Fibroblast of upper back skin (primary cell): ENCODE data around the gene GABPA.
"Not testable (repeated sequence)": the region's sequence is repeated elsewhere in the genome, so short reads cannot be mapped to it uniquely, and the experiment has no call there.

Experiments
- DNase-seq: peaks from one replicate; pipeline ENCODE4 v3.0.0-alpha.2; 2013

The GABPA gene

GRCh38 chr21:25734904-25735645, at the start of gene GABPA, which contains the start of gene ATP5PF:
TSS of gene GABPA (plus strand) at chr21:25734972. CDS start at chr21:25741599, 6,627 bp downstream.
TSS of gene ATP5PF (minus strand) at chr21:25734904. CDS start at chr21:25729794, 5,110 bp downstream.
- DNase-seq: peak; percentile 99

DNA sequence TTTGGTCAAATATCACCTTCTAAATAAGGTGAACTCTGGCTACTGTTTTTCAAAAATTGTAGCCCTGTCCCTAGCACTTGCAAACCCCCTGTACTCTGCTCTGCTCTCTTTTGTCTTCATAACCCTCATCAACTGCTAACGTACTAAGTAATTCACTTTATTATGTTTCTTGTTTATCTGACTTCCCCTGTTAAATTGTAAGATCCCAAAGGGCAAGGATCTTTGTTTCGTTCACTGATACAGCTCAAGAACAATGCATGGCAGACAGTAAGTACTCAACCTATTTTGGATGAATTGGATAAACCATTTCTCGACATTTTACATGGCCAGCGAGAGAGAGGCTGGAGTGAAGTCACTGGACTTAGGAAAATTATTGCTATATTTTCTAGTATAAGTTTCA, 47.0 kb upstream of the GABPA start:
- DNase-seq: no peak

DNA sequence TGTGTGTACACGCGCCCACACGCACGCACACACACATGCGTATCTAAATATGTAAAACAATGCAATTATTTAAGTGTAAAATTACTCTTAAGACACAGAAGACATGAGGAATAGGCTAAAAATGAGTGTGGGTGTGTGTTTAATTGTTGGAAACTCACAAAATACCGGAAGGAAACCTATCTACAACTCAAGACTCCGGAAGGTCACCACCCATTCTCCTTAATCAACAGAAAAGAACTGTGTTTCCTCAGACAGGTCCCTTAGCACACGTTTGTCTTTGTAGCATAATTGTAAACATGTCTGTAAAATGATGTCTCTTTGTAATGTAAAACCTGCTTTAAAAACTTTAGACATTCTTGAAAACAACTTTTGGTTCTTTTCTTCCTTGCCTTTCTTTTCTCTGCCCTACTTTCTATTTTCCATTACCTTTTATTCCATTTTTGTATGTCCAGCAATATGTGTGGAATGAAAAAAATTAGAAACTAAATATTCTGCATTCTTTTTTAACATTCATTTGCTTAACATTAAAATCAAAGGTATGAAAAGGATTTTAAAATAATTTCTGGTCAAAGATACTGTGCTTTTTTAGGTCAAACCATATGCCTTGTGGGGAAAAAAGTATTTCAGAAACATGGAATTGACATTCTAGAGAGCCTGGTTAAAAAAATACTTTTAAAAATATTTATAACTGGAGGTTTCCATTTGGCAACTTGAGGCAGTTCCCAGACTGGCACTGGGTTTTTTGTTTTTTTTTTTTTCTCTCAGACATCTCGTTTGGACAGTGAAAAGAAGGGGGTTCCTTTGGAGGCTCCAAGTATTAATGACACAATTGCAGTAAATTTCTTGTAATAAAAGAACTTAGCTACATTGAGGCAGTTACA, 46.3 kb upstream of the GABPA start:
- DNase-seq: peak; percentile 17

GRCh38 chr21:25689226-25689625, 45.5 kb upstream of the GABPA start:
- DNase-seq: peak; percentile 7

DNA sequence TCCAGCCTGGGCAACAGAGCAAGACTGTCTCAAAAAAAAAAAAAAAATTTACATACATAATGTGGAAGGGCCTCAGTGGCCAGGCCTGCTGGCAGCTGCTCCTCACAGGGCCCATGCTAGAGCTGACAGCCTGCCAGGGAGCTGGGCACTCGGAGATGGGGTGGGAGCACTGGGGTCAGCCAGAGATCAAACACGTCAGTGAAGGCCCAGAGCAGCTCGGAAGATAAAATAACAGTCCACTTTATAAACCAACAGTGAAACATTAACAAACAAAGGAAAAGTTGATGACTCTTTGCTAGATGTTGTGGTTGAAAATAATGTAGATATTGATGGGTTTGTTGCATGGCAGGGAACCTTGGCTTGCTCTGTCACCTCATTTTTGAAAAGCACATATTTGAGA, 42.8 kb upstream of the GABPA start:
- no peak for DNase-seq

DNA sequence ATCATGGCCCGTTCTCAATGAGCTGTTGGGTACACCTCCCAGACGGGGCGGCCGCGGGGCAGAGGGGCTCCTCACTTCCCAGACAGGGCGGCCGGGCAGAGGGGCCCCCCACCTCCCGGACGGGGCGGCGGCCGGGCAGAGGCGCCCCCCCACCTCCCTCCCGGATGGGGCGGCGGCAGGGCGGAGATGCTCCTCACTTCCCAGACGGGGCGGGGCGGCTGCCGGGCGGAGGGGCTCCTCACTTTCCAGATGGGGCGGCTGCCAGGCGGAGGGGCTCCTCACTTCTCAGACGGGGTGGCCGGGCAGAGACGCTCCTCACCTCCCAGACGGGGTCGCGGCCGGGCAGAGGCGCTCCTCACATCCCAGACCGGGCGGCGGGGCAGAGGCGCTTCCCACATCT, 39.3 kb upstream of the GABPA start:
- DNase-seq: not testable (repeated sequence)

DNA sequence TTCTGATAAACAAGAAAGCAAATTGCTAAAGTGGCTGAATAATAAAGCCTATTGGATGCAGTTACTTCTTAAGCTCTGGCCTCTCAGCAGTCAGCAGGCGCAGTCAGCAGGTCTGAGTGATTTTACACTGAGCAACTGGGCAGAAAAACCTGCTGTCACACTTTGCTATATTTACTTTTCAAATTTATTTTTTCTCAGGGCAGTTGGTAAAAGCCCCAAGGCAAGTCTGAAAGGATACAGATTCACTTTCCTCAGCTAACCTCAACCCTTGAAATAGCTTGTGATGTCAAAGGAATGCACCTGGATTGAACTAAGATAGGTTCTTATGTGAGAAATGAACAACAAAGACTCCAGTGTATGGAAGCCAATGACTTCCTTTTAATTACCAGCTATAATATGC, 34.0 kb upstream of the GABPA start:
- DNase-seq: no peak

DNA sequence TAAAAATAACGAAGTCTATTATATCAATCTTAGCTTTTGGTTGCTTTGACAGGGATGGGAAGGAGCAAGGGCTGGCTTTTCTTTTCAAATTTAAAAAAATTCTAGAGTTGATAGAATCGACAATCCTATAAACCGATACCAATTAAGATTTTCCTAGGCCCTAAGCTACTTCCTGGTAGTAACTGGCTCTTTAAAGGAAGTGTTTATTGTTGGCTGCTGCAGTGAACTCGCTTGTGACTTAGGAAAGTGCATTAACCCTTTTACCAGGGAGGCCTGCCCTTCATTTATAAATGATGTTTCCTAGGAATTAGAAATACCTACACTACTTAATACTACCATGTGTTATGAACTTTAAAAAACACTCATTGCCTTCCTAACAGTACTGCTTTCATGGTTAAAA, 33.2 kb upstream of the GABPA start:
- DNase-seq: no peak

DNA sequence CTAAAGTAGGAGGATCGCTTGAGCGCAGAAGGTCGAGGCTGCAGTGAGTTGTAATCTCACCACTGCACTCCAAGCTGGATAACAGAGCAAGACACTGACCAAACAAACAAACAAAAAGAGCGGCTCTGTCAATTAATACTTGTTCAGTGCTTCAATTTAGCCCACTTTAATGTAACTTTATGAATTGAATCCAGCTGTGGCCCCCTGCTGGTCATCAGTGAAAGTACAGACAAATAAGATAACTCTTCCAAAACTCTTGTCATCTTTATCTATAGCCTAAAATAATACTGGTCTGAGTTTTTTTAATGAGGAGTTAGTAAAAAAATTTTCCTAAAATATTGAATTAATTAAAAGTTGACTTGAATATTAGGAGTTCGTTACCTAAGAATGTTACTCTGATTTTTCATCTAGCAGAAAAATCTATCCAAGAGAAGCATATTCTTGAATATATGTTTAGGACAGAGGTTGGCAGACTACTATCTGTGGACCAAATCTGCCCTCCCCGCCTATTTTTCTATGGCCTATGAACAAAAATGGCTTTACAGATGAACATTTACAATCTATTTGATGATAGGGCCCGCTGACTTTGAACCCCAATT, 26.2 kb upstream of the GABPA start:
- peak; percentile 44 for DNase-seq

- no peak for DNase-seq
Measured at GRCh38 chr21:25709684-25710265, 25.0 kb upstream of the GABPA start.

DNA sequence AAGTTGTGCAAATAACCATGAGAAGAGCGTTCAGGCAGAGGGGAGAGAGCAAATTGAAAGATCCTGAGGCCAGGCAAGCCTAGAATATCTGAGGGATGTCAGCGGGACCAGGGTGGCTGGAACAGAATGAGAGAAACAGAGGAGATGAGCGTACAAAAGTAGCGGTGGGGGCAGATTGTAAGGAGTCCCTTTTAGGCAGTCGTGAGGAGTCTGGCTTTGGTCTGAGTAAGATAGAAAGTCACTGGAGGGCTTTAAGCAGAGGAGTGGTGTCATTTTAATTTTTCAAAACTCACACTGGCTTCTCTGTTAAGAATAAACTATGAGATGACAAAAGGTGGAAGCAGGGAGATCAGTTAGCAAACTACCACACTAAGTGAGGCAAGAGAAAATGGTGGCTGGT, 24.2 kb upstream of the GABPA start:
- no peak for DNase-seq

DNA sequence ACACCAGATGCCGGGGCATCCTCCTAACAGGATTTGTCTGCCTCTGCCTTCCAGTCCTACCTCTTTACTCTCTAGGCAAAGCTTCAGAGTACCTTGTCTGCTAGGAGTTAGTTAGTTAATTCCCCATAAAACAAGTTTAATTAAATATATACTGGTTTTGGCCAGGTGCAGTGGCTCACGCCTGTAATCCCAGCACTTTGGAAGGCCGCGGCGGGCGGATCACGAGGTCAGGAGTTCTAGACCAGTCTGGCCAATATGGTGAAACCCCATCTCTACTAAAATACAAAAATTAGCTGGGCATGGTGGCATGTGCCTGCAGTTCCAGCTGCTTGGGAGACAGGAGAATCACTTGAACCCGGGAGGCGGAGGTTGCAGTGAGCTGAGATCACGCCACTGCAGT, 20.7 kb upstream of the GABPA start:
- not testable (repeated sequence) for DNase-seq

DNA sequence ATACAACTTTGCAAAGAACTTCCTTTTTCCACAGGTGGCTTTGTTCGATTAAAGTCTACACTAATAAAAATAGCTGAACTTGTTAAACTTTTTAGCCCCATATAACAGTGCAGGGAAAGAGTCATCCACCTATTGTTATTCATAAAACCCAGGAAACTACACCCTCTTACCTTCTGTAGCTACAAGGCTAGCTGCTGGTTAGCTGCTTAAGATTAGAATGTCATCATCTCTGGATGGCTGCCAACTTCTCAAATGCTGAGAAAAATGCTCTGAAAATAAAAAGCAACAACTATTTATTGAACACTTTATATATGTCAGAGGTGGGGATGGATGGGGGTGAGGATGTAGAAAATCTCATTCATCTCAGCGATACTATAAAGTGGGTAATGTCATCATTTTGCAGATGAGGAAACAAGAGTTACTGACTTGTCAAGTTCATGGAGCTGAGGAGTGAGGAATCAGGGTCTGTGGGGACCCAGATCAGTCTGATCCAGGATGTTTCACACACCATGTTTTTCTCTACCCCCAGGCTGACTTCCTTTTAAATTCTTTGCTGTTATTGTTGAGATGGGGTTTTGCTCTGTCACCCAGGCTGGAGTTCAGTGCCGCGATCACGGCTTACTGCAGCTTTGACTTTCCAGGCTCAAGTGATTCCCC, 17.2 kb upstream of the GABPA start:
- peak; percentile 25 for DNase-seq

DNA sequence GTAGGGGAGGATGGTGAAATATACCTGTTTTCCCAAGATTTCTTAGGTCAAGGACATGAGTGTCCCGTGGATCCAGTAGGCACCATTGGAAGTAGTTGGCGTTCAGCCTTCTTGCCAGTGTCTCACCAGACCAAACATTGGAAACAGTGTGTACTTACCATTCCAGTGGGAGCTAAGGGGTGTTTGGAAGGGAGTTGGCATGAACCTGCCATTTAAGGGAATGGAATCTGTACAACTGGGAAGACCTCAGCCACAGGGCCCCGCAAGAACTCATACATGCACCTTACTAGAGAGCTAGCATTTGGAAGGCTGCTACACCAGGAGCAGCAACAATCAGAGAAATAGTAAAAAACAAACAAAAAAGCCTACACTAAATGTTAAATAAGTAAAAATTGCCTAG, 12.8 kb upstream of the GABPA start:
- DNase-seq: no peak

GRCh38 chr21:25722631-25723030, 12.1 kb upstream of the GABPA start:
- DNase-seq: no peak

DNA sequence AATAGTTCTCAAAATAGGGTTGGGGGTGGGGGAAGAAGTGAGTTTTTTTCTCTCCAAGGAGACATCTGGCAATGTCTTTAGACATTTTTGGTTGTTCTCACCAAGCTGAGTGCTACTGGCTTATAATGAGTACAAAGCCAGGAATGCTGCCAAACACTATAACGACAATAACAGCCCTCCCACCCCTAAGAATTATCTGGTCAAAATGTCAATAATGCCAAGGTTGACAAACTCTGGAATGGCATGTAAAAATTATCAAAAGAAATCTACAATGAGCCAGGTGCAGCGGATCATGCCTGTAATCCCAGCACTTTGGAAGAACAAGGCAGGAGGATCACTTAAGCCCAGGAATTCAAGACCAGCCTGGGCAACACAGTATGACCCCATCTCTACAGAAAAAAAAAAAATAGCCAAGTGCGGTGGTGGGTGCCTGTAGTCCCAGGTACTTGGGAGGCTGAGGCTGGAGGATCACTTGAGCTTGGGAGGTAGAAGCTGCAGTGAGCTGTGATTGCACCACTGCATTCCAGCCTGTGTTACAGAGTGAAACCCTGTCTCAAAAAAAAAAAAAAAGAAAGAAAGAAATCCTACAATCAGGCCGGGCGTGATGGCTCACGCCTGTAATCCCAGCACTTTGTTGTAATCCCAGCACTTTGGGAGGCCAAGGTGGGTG, 2.5 kb upstream of the GABPA start:
- DNase-seq: no peak

DNA sequence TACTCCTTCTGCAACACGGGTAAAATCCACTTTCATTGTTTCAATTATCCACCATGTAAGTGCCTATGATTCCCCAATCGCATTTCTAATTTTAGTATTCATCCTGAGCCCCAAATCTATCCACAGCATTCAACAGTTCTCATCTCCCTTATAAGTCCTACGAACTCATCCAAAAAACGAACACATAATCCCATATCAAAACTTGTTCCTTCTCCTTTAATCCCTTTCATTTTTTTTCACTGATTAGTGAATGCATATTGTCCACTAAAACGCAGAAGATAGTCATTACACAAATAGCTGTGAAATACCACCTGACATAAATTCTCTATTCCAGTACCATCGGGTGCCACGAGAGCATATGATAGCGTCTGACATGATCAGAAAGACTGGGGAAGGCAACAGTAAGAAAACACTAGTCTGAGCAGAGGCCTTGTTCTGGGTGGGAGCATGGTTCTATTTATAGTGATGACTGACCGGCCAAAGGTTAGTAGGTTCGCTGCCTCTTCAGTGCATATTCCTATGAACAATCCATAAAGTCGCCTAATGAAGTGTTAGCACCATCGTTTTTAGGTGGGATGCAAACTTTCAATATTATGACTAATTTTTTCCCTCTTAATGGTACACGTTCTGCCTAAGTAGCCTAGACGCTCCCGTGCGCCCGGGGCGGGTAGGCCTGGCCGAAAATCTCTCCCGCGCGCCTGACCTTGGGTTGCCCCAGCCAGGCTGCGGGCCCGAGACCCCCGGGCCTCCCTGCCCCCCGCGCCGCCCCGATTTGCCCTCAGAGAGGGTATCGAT, 716 bp upstream of the GABPA start:
- DNase-seq: peak; percentile 3

GRCh38 chr21:25734654-25734903, 193 bp upstream of the GABPA start:
- no peak for DNase-seq

DNA sequence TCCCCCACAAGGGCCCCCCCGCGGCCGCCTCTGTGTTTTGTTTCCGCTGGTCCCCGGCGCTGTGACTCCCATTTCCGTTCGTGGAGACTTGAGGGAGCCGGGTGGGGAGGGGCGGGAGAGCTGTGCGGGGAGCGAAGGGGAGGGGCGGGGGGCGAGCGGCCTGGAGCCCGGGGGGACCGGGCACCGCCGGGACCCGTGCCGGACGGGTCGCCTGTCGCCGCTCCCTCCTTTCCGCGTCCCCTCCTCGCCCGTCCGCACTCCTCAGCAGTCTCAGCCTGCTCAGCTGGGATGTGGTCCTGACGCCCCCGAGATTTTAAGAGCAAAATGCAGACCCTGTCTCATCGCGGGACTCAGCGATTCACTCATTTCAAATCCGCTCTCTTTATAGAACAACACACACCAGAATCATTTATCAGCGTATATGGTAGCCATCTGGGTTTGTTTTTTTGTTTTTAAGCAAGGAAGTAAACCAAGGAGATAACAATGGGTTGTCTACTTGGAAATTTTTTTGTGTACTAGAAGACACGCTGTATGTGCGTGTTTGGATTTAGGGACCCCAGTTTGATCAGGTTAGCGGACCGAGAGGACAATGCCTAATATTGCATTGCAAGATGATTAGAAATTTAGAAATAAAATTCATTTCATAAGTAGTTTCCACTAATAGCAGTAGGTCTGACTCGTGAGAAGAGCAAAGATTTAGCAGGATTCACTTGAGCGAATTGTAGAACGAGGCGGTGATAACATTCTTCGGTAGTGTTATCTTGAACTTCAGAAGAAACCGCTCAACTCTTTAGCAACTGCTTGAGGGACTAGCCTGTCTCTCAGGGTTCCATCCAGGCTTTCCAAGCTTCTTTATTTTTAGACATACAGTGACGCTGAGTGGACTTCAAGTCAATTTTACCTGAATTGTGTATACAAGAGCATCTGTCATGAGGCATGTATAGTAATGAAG, 1.1 kb downstream of the GABPA start:
- DNase-seq: peak; percentile 85

DNA sequence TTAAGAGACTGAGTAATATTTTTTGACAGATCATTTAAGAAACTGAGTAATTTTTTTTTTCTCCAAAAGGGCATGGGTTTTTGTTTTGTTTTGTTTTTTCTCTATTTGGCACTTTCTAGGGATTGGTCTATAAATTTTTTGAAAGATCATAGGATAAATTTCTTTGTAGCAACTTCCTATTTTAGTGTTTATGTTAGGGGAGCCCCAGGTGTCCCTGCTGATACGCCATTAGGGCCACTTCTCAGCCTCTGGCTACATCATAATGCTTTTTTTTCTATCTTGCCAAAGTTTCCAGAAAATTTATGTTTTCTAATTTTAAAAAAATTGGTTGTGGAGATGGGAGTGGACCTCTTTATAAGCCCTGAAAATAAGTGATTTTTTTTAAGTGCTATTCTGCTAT, 2.6 kb downstream of the GABPA start:
- DNase-seq: no peak
